Fibroblast of villous mesenchyme (primary cell): ENCODE measurements around the gene IFNK. TPM values are rescaled to one million over a fixed set of nuclear protein-coding genes. Genes with fewer than 3 reads are reported as not detected.

Source experiments
- DNase-seq: peaks from one replicate; pipeline ENCODE4 v3.0.0-alpha.2; 2010; ENCODE audit warnings: low read depth
- H3K4me3 ChIP-seq: 2 replicates; pipeline ENCODE4 v1.5.1; 2011; ENCODE audit warnings: low read depth, mild to moderate bottlenecking, low read length
- total RNA-seq: library from RNA; depleted of rRNA; stranded (reverse); fragments of >200 nt; gene quantifications from 2 replicates; pipeline ENCODE4 v1.2.3, GENCODE V29; 2012
- TF ChIP-seq, protein P1 (sequence below): IDR thresholded peaks from 2 replicates; pipeline ENCODE4 v1.5.1; 2012; ENCODE audit warnings: low read depth, mild to moderate bottlenecking, low read length; ENCODE audit not compliant: insufficient read depth

The IFNK gene
- total RNA-seq, 1 donor, result not detected

DNA sequence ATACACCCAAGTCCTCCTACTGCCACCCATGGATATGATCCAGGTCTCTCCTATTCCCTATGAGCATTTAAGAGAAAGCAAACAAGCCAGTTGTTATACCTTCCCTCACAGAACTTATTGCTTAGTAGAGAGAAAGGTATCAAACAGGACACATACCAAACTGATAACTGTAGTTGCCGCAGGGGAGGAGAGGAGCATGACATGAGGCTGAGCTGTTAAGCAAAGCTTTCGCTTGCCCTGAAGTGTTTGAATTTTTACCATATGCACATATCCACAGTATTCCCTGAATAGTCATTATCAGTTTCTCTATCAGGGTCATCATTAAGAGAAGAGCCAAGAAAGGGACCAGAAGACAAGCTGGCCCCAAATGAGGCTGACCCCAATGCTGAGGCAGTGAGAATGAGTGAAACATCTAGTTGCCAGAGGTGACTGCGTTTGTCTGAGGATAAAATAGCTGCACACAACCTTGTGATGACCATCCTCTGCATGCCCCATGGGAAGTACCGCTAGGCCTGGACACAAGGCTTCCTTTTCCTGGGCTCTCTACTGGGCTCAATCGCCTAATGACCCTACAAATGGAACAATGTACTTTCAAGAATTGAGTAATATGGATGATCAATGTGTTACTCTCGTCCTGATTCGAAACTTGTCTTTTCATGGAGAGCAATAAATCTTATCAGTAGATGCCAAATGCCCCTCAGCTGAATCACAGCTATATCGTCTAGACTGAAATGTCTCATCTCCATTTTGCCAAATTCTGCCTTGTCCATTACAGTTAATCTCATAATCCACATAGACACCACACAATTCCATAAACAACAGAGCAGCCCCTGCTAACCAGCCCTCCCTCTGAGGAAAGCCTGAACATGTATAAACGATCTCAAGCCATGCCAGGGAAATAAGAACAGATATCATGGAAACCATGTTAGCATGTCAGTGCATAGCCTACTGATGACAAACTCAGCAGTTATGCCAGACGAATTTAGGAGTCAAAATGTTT lies 4.3 kb upstream of the IFNK start:
- TF ChIP-seq, protein P1, sequence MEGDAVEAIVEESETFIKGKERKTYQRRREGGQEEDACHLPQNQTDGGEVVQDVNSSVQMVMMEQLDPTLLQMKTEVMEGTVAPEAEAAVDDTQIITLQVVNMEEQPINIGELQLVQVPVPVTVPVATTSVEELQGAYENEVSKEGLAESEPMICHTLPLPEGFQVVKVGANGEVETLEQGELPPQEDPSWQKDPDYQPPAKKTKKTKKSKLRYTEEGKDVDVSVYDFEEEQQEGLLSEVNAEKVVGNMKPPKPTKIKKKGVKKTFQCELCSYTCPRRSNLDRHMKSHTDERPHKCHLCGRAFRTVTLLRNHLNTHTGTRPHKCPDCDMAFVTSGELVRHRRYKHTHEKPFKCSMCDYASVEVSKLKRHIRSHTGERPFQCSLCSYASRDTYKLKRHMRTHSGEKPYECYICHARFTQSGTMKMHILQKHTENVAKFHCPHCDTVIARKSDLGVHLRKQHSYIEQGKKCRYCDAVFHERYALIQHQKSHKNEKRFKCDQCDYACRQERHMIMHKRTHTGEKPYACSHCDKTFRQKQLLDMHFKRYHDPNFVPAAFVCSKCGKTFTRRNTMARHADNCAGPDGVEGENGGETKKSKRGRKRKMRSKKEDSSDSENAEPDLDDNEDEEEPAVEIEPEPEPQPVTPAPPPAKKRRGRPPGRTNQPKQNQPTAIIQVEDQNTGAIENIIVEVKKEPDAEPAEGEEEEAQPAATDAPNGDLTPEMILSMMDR, result no peak
- H3K4me3 ChIP-seq, result no peak overlapping the region
- no peak for DNase-seq

DNA sequence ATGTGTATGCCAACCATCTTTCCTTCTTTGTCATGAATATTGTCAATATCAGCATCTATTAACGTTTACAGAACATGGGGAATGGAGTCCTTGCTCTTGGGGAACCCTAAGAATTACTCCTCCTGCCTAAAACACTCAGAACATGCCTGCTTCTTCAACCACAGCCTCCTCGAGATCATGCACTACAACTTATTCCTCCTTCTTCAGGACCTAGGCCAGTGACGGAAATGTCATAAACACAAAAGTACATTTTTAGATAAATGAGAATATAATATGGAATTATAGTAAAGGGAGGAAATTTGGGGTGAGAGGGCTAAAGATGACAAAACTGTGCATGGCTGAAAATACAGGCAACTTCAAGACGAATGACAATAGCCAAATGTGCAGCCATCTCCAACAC lies 3.1 kb upstream of the IFNK start:
- H3K4me3 ChIP-seq, result no peak overlapping the region
- no peak for DNase-seq
- TF ChIP-seq, protein P1, result no peak

DNA sequence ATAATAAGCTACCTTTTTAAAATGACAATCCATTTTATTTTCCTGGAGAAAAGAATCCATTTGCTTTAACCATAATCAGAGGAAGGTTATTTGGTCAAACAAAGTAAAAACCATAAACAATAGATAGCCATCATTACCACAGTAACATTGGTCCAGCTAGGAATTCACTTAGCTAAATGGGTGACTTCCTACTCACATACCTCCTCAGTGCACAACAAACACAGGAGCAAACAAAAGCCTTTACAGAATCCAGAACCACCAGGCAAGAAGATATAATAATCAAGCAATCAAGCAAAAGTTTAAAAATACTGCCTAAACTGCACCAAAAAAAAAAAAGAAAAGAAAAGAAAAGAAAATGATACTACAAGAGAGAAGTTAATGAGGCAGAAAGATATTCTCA lies 949 bp upstream of the IFNK start:
- TF ChIP-seq, protein P1, result no peak
- no peak for DNase-seq
- H3K4me3 ChIP-seq, result no peak overlapping the region

DNA sequence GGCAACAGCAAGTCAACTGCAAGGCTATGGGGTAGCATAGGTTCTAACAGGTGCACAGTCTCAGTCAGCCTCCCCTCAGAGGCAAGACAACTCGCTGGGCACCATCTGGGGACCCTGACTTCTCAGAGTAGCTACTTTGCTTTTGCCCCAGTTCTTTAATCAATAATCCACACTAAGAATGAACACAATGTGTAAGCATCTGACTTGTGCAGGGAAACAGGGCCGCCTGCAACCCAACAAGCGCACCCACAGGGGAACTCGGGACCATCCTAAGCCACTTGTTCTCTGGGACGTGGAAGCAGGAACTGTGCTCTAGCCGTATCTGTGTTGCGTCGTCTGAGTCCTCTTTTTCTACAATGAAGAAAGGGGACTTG lies 3.6 kb downstream of the IFNK start:
- DNase-seq, result no peak
- TF ChIP-seq, protein P1, result no peak
- peak overlapping the region; percentile 70 for H3K4me3 ChIP-seq

DNA sequence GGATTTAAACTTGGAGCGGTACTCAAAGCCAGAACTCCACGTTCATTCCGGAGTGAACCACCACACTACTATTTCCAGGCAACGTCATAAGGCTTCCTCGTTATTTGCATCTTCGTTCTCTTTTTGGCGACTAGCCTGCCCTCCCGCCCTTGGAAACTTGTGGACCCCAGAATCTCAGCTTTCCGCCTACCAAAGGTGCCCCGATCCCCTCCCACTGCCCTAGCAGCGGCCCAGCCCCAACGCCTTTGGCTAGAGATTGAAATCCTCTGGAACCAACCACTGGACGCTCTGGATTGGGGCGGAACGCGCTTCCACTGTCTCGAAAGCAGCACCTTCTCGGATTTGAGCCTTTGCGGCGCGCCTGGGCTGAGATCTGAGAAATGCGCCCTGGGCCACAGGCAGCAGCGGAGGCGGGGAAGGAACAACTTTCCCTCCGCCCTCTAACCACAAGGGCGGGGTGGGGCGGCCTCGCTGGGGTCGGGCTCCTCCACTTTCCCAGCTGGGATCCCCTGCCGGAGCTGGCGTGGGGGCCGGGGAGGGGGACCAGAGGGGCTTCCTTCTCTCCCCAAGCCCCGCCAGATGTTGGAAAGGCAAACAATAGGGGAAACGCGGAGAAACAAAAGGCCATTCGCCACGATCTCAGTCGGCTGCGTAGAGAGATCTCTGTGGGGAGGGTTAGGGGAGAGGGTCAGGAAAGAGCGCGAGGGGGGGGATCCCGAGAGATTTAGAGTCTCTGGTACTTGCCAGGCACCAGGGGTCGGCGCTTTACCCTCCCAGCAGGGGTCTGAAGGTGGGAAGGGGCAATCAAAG lies 4.2 kb downstream of the IFNK start:
- peak overlapping the region; percentile 70 for H3K4me3 ChIP-seq
- TF ChIP-seq, protein P1, result no peak
- DNase-seq, result peak; percentile 77

DNA sequence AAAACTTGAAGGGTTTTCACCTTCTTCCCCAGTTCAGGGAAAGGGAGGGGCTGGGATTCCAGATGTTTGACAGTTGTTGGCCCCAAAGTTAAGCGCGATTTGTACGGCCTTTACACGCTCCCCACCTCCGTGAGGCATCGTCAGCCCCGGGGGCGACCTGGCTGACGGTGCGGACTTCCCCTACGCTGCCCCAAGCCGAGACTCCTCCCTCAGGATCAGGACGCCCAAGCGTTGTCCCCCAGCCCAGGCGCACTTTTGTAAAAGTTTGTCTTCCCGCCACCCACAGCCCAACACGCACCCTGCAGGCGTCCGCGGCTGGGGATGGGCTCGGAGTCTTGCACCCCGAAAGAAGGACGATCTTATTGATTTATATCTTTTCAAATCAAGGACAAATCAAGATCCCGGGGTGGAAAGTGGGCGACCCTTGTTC lies 4.8 kb downstream of the IFNK start:
- DNase-seq, result peak; percentile 48
- peak overlapping the region; percentile 70 for H3K4me3 ChIP-seq
- TF ChIP-seq, protein P1, result no peak
